HCT116 (cell line): Measurements from ENCODE around the gene DCLRE1C. TPM values are rescaled to one million over a fixed set of nuclear protein-coding genes. Genes with fewer than 3 reads are reported as not detected.

Source experiments
- ATAC-seq: fragments of 200-7000 bp; cut with Tn5 transposase; 2 replicates; pipeline ENCODE4 v1.9.1; 2020; ENCODE audit warnings: mild to moderate bottlenecking, moderate library complexity
- BruUV-seq: library from RNA; stranded (reverse); fragments of 400-500 nt; replicated peaks from 2 replicates; lab custom pipeline; 2021; lab: Mats Ljungman, UMichigan
- CTCF ChIA-PET: fragments of 300-600 bp; sonication (Branson Sonifier 250); formaldehyde crosslinking; loops from one replicate; lab custom pipeline; 2021; ENCODE audit warnings: antibody characterized with exemption; lab: Charles Lee
- POLR2A ChIA-PET: fragments of 300-600, 350-600 bp; sonication (Branson Sonifier 250); formaldehyde crosslinking; loops from one replicate; lab custom pipeline; 2021; ENCODE audit warnings: antibody characterized with exemption; lab: Charles Lee
- RAD21 ChIA-PET, 2 experiments: fragments of 300-600 bp; sonication (Branson Sonifier 250); formaldehyde crosslinking; loops; one replicate each; lab custom pipeline; 2023; ENCODE audit warnings: low total read pairs in 2 of 2; ENCODE audit not compliant: uncharacterized antibody in 2 of 2, unreplicated experiment in 2 of 2, low non-redundant PET in 1 of 2; lab: Charles Lee
- DNase-seq: peaks from one replicate; pipeline ENCODE4 v3.0.0-alpha.2; 2010; ENCODE audit warnings: low read depth, low spot score
- H2AFZ ChIP-seq: fragments of 200-600 bp; shearing (Covaris generic), sonication (generic); 2 replicates; pipeline ENCODE4 v1.6.1; 2017; ENCODE audit warnings: low read depth, mixed run types, mixed read lengths, antibody characterized with exemption, low read length; ENCODE audit not compliant: poor library complexity, severe bottlenecking
- H3K27ac ChIP-seq: 2 replicates; pipeline ENCODE4 v1.5.1; 2012; ENCODE audit warnings: low read depth, low read length
- H3K27me3 ChIP-seq: fragments of 200-600 bp; sonication (generic); 2 replicates; pipeline ENCODE4 v1.6.1; 2016; ENCODE audit warnings: mixed run types, low read length, mixed read lengths; ENCODE audit not compliant: insufficient read depth
- H3K36me3 ChIP-seq, 2 experiments: fragments of 200-500 bp in 1 of 2; fragments of 200-600 bp in 1 of 2; sonication (Bioruptor generic) in 1 of 2; sonication (generic) in 1 of 2; 2 replicates each; pipeline versions ENCODE4 v1.5.1 to v1.6.1; 2014 to 2016; ENCODE audit warnings: low read length in 2 of 2, inconsistent platforms in 1 of 2, mixed read lengths in 1 of 2, mixed run types in 1 of 2; ENCODE audit not compliant: insufficient read depth in 2 of 2, control insufficient read depth in 1 of 2
- H3K4me1 ChIP-seq, 2 experiments: fragments of 200-600 bp in 1 of 2; sonication (generic) in 1 of 2; 2 replicates each; pipeline versions ENCODE4 v1.5.1 to v1.6.1; 2012 to 2017; ENCODE audit warnings: low read length in 2 of 2, inconsistent platforms in 1 of 2, mild to moderate bottlenecking in 1 of 2, mixed read lengths in 1 of 2, mixed run types in 1 of 2, moderate library complexity in 1 of 2; ENCODE audit not compliant: insufficient read depth in 2 of 2, control insufficient read depth in 1 of 2
- H3K4me2 ChIP-seq: fragments of 200-600 bp; sonication (generic); 2 replicates; pipeline ENCODE4 v1.6.1; 2017; ENCODE audit warnings: mixed run types, low read length, mixed read lengths
- H3K4me3 ChIP-seq, 2 experiments: fragments of 200-600 bp in 1 of 2; sonication (generic) in 1 of 2; replicated peaks in 1 of 2; 2 replicates each; pipeline ENCODE4 v1.5.1; 2011 to 2016; ENCODE audit warnings: low read length in 2 of 2, control low read depth in 1 of 2, low read depth in 1 of 2, mild to moderate bottlenecking in 1 of 2, mixed read lengths in 1 of 2, mixed run types in 1 of 2
- H3K79me2 ChIP-seq: fragments of 200-600 bp; sonication (generic); 2 replicates; pipeline ENCODE4 v1.6.1; 2017; ENCODE audit warnings: mild to moderate bottlenecking, mixed run types, low read length, moderate library complexity, mixed read lengths; ENCODE audit not compliant: insufficient read depth
- H3K9ac ChIP-seq: fragments of 200-600 bp; sonication (generic); 2 replicates; pipeline ENCODE4 v1.6.1; 2016; ENCODE audit warnings: low read length, mixed read lengths
- H3K9me2 ChIP-seq: fragments of 200-600 bp; sonication (generic), shearing (Covaris generic); 2 replicates; pipeline ENCODE4 v1.6.1; 2017; ENCODE audit warnings: mixed run types, mild to moderate bottlenecking, moderate library complexity; ENCODE audit not compliant: insufficient read depth
- H3K9me3 ChIP-seq, 2 experiments: fragments of 200-500 bp in 1 of 2; fragments of 200-600 bp in 1 of 2; sonication (Bioruptor generic) in 1 of 2; sonication (generic) in 1 of 2; 2 replicates each; pipeline ENCODE4 v1.6.1; 2014 to 2017; ENCODE audit warnings: low read length in 2 of 2, mixed read lengths in 2 of 2, inconsistent platforms in 1 of 2, low read depth in 1 of 2, mild to moderate bottlenecking in 1 of 2, mixed run types in 1 of 2, moderate library complexity in 1 of 2; ENCODE audit not compliant: control insufficient read depth in 1 of 2, insufficient read depth in 1 of 2
- H4K20me1 ChIP-seq: fragments of 200-600 bp; sonication (generic), shearing (Covaris generic); 2 replicates; pipeline ENCODE4 v1.6.1; 2017; ENCODE audit warnings: mixed run types, mild to moderate bottlenecking, moderate library complexity; ENCODE audit not compliant: insufficient read depth
- CBX3 ChIP-seq: IDR thresholded peaks from 2 replicates; pipeline ENCODE4 v1.6.1; 2012; ENCODE audit warnings: low read depth
- CEBPB ChIP-seq: IDR thresholded peaks from 2 replicates; pipeline ENCODE4 v1.6.1; 2012; ENCODE audit warnings: low read depth
- EZH2phosphoT487 ChIP-seq: fragments of 200-600 bp; IDR thresholded peaks from 2 replicates; pipeline ENCODE4 v1.6.1; 2018; ENCODE audit warnings: antibody characterized with exemption, borderline replicate concordance
- FOSL1 ChIP-seq: IDR thresholded peaks from 2 replicates; pipeline ENCODE4 v1.6.1; 2012; ENCODE audit warnings: low read depth
- JUND ChIP-seq: IDR thresholded peaks from 2 replicates; pipeline ENCODE4 v1.6.1; 2012
- POLR2A ChIP-seq: IDR thresholded peaks from 2 replicates; pipeline ENCODE4 v1.7.0; 2011; ENCODE audit warnings: borderline replicate concordance; ENCODE audit not compliant: insufficient read depth, insufficient read length; ENCODE audit errors: extremely low read depth
- POLR2AphosphoS5 ChIP-seq: IDR thresholded peaks from 2 replicates; pipeline ENCODE4 v1.6.1; 2011; ENCODE audit warnings: mild to moderate bottlenecking, low read depth, low read length, moderate library complexity
- RAD21 ChIP-seq: IDR thresholded peaks from 2 replicates; pipeline ENCODE4 v1.6.1; 2012; ENCODE audit warnings: low read depth, mild to moderate bottlenecking
- SIN3A ChIP-seq: IDR thresholded peaks from 2 replicates; pipeline ENCODE4 v1.6.1; 2012; ENCODE audit warnings: low read depth
- SP1 ChIP-seq: IDR thresholded peaks from 2 replicates; pipeline ENCODE4 v1.6.1; 2012; ENCODE audit warnings: low read depth
- SRF ChIP-seq: IDR thresholded peaks from 2 replicates; pipeline ENCODE4 v1.6.1; 2012; ENCODE audit warnings: low read depth
- TCF7L2 ChIP-seq: IDR thresholded peaks from 2 replicates; pipeline ENCODE4 v1.7.0; 2011; ENCODE audit warnings: borderline replicate concordance, inconsistent platforms; ENCODE audit not compliant: insufficient read depth, insufficient read length; ENCODE audit errors: extremely low read depth
- ZFX ChIP-seq: fragments of 450-650 bp; IDR thresholded peaks from 2 replicates; pipeline ENCODE4 v1.6.1; 2017
- ZNF274 ChIP-seq: fragments of 200-500 bp; sonication (Bioruptor generic); IDR thresholded peaks from 2 replicates; pipeline ENCODE4 v1.6.1; 2014; ENCODE audit warnings: mild to moderate bottlenecking, low read depth, low read length, inconsistent platforms
- intact Hi-C: fragments of 100-400 bp; cut with micrococcal nuclease; formaldehyde crosslinking; loops from 2 replicates; pipeline ENCODE4 v1.10.0; 2022
- total RNA-seq: library from RNA; stranded (reverse); gene quantifications from one replicate; pipeline ENCODE4 v1.2.1, GENCODE V29; 2021; ENCODE audit not compliant: unreplicated experiment
- TF ChIP-seq, protein P1 (sequence below): IDR thresholded peaks from 2 replicates; pipeline ENCODE4 v1.6.1; 2012; ENCODE audit warnings: low read depth
- TF ChIP-seq, protein P2 (sequence below), 3 experiments: fragments of 200-600 bp in 1 of 3; sonication (generic) in 1 of 3; IDR thresholded peaks in 2 of 3; conservative IDR thresholded peaks in 1 of 3; 2 replicates each; pipeline ENCODE4 v1.5.1; 2012 to 2017; ENCODE audit warnings: low read depth in 2 of 3, low read length in 2 of 3, antibody characterized with exemption in 1 of 3, borderline replicate concordance in 1 of 3, control low read depth in 1 of 3, mild to moderate bottlenecking in 1 of 3, mixed read lengths in 1 of 3, mixed run types in 1 of 3, moderate library complexity in 1 of 3; ENCODE audit not compliant: insufficient read depth in 1 of 3
- TF ChIP-seq, protein P3 (sequence below): IDR thresholded peaks from 2 replicates; pipeline ENCODE4 v1.6.1; 2012
- TF ChIP-seq, protein P4 (sequence below): IDR thresholded peaks from 2 replicates; pipeline ENCODE4 v1.6.1; 2012

The DCLRE1C gene
- total RNA-seq, 1 experiment from 2014 or later, result 14.5 TPM

DNA sequence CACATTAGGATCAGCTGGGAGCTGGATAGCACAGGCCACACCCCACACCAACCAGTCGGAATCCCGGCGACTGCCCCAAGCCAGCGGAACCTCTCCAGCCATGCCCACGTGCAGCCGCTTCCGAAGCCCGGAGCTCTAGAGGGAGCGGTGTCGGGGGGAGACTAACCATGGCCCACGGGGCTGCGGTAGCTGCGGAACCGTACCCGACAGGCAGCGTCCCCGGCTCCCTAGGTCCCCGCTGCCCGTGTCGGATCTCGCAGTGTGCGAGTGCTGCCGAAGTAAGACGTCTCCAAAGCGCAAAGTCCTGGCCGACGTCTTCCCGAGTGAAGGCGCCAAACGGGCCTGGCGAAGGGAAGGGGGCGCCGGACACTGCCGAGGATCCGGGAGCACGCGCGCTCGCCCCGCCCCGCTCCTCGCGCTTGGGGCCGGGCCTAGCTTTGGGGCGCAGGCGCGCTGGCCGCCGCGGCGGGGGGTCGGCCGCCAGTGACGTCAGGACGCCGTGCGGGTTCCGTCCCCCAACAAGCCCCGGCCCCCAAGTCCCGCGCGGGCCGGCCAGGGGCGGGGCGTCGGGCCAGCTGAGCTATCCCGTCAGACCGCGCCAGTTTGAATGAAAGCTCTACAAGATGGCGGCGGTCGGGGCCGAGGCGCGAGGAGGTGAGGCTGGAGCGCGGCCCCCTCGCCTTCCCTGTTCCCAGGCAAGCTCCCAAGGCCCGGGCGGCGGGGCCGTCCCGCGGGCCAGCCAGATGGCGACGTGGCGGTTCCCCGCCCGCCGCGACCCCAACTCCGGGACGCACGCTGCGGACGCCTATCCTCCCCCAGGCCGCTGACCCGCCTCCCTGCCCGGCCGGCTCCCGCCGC, 75.4 kb downstream of the DCLRE1C start, which contains the start of gene SUV39H2 (continued):
- TF ChIP-seq ZNF274, result no peak
- no peak for TF ChIP-seq SP1
- peak; percentile 87 for TF ChIP-seq POLR2AphosphoS5
- TF ChIP-seq JUND, result no peak
- TF ChIP-seq POLR2A, result peak; percentile 79
- no peak; the same call in 1 of the 2 replicates for TF ChIP-seq SRF
- TF ChIP-seq ZFX, result peak; percentile 85

DNA sequence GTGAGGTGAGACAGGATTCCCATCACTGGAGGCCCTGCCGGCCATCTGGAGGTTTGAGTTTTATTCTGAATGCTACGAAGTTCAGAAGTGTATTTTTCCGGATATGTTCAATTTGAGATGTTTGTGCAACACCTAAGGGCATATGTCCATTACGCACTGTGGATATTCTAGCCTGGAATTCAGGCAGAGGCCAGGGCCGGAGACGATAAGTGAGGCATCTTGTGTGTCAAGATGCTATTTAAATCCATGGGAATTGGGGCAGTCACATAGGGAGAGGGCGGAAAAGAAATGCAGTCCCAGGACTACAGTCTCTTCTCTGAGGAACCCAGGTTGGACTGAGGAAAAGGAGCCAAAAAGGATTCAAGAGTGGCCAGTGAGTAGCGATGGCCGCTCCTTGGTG, 77.1 kb downstream of the DCLRE1C start:
- POLR2A ChIA-PET, result interaction anchor here (2.0 kb wide), 1 partner anchor 39 kb away, joined by 14 read pairs; the partner anchor contains the start of genes CDNF, HSPA14 and MSANTD7
- peaks cover 50% of the 10 kb centered on the region for H3K79me2 ChIP-seq
- TF ChIP-seq FOSL1, result no peak
- TF ChIP-seq SP1, result no peak
- no peak for TF ChIP-seq POLR2A
- TF ChIP-seq POLR2AphosphoS5, result no peak
- TF ChIP-seq ZFX, result no peak
- no peak for TF ChIP-seq SRF
- no peak for TF ChIP-seq TCF7L2
- TF ChIP-seq SIN3A, result no peak
- TF ChIP-seq, protein P1, sequence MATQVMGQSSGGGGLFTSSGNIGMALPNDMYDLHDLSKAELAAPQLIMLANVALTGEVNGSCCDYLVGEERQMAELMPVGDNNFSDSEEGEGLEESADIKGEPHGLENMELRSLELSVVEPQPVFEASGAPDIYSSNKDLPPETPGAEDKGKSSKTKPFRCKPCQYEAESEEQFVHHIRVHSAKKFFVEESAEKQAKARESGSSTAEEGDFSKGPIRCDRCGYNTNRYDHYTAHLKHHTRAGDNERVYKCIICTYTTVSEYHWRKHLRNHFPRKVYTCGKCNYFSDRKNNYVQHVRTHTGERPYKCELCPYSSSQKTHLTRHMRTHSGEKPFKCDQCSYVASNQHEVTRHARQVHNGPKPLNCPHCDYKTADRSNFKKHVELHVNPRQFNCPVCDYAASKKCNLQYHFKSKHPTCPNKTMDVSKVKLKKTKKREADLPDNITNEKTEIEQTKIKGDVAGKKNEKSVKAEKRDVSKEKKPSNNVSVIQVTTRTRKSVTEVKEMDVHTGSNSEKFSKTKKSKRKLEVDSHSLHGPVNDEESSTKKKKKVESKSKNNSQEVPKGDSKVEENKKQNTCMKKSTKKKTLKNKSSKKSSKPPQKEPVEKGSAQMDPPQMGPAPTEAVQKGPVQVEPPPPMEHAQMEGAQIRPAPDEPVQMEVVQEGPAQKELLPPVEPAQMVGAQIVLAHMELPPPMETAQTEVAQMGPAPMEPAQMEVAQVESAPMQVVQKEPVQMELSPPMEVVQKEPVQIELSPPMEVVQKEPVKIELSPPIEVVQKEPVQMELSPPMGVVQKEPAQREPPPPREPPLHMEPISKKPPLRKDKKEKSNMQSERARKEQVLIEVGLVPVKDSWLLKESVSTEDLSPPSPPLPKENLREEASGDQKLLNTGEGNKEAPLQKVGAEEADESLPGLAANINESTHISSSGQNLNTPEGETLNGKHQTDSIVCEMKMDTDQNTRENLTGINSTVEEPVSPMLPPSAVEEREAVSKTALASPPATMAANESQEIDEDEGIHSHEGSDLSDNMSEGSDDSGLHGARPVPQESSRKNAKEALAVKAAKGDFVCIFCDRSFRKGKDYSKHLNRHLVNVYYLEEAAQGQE, result no peak
- TF ChIP-seq ZNF274, result no peak
- TF ChIP-seq, protein P2, sequence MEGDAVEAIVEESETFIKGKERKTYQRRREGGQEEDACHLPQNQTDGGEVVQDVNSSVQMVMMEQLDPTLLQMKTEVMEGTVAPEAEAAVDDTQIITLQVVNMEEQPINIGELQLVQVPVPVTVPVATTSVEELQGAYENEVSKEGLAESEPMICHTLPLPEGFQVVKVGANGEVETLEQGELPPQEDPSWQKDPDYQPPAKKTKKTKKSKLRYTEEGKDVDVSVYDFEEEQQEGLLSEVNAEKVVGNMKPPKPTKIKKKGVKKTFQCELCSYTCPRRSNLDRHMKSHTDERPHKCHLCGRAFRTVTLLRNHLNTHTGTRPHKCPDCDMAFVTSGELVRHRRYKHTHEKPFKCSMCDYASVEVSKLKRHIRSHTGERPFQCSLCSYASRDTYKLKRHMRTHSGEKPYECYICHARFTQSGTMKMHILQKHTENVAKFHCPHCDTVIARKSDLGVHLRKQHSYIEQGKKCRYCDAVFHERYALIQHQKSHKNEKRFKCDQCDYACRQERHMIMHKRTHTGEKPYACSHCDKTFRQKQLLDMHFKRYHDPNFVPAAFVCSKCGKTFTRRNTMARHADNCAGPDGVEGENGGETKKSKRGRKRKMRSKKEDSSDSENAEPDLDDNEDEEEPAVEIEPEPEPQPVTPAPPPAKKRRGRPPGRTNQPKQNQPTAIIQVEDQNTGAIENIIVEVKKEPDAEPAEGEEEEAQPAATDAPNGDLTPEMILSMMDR (IDR thresholded peaks at IDR 0.05 in 2 of 3, conservative IDR thresholded peaks at IDR 0.05 in 1 of 3; ENCODE audit: borderline replicate concordance in 1 of 3, insufficient read depth in 1 of 3, low read depth in 2 of 3, low read length in 2 of 3), result no peak
- TF ChIP-seq, protein P3, sequence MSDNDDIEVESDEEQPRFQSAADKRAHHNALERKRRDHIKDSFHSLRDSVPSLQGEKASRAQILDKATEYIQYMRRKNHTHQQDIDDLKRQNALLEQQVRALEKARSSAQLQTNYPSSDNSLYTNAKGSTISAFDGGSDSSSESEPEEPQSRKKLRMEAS, result no peak
- TF ChIP-seq RAD21, result no peak
- TF ChIP-seq EZH2phosphoT487, result no peak
- TF ChIP-seq, protein P4, sequence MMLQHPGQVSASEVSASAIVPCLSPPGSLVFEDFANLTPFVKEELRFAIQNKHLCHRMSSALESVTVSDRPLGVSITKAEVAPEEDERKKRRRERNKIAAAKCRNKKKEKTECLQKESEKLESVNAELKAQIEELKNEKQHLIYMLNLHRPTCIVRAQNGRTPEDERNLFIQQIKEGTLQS, result no peak
- no peak for TF ChIP-seq CBX3
- no peak for TF ChIP-seq CEBPB

More for the DNA sequence above, 77.1 kb downstream of the DCLRE1C start:
- H4K20me1 ChIP-seq, result no peaks in the 10 kb centered on the region
- CTCF ChIA-PET, result no interaction called here
- peaks cover 9 to 24% of the 10 kb centered on the region in 2 experiments for H3K4me1 ChIP-seq
- no peaks in the 10 kb centered on the region for H3K27me3 ChIP-seq
- DNase-seq (no peak), ATAC-seq (no peak)
- 0 out of 4 replicates have a peak, but pooled peaks cover 0 to 2% of the 10 kb centered on the region in 2 experiments for H3K36me3 ChIP-seq
- no TSS peak for BruUV-seq
- no peak overlapping the region; a peak in 1 of 4 replicates for H3K4me3 ChIP-seq
- H3K9me2 ChIP-seq, result no peaks in the 10 kb centered on the region
- 0 out of 2 replicates have a peak overlapping the region, but pooled peaks have one; percentile 93 for H3K9ac ChIP-seq
- H3K27ac ChIP-seq, result no peak overlapping the region; the same call in 1 of the 2 replicates
- no peaks in the 10 kb centered on the region for H3K9me3 ChIP-seq
- intact Hi-C loops, result loop anchor here (5.0 kb wide), 2 partner anchors 39 to 231 kb away; partner anchors contain the start of genes CDNF, HSPA14 and MSANTD7
- RAD21 ChIA-PET, result no interaction called here
- H2AFZ ChIP-seq, result no peak overlapping the region
- peak overlapping the region; percentile 80; the same call in 1 of the 2 replicates for H3K4me2 ChIP-seq
